Measurements from ENCODE around the gene CLEC4M. TPM values are rescaled to one million over a fixed set of nuclear protein-coding genes. Genes with fewer than 3 reads are reported as not detected.
"Not testable (repeated sequence)": the region's sequence is repeated elsewhere in the genome, so short reads cannot be mapped to it uniquely, and the experiment has no call there.

Gene CLEC4M
- polyA plus RNA-seq, 1 donor = 0.09 TPM

DNA sequence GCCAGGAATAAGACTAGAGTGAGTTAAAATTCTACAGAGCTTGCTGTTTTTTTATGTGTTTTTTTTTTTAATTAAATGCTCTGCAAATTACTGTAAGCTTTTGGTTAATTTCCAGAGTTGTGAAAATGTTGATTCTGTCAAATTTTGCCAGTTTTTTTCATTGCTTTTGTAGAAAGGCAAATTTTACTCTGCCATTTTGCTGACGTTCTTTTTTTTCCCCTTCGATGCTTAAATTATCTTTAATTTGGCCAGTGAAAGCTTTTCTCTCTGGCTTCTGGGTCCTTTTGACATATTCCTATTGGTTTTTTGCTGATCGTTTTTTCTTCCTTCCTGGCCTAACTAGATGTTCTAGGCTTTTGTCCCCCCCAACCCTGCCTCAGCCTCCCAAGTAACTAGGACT, 43.2 kb downstream of the CLEC4M start:
- Histone ChIP-seq H3K4me1 (ENCODE audit: control insufficient read depth, insufficient read depth, low read length) (no peaks in the 10 kb centered on the region), H3K9me3 (ENCODE audit: control insufficient read depth, low read depth, low read length) (peaks cover 4% of the 10 kb centered on the region), H3K27ac (ENCODE audit: low read length) (no peak overlapping the region), H3K4me3 (ENCODE audit: low read length) (no peak overlapping the region), H3K27me3 (ENCODE audit: control insufficient read depth, insufficient read depth, low read length) (peaks cover 3% of the 10 kb centered on the region), H3K36me3 (ENCODE audit: control insufficient read depth, insufficient read depth, low read length) (no peaks in the 10 kb centered on the region)
- DNase-seq = no peak
- WGBS (ENCODE audit: insufficient coverage, low lambda C conversion rate) = 100% methylated on average over 3 of the region's 3 CpGs

DNA sequence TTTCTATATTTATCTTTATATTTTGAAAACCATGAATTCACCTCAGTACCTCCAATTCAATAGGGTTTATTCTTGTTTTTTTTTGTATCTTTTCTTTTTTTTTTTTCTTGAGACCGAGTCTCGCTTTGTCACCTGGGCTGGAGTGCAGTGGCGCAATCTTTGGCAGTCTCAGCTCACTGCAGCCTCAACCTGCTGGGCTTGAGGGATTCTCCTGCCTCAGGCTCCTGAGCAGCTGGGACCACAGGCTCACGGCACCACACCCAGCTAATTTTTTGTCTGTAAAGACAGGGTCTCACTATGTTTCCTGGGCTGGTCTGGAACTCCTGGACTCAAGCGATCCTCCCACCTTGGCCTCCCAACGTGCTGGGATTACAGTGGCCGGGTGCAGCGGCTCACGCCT, 43.8 kb downstream of the CLEC4M start:
- Histone ChIP-seq H3K27ac (ENCODE audit: low read length) (no peak overlapping the region), H3K27me3 (ENCODE audit: control insufficient read depth, insufficient read depth, low read length) (peaks cover 2% of the 10 kb centered on the region), H3K36me3 (ENCODE audit: control insufficient read depth, insufficient read depth, low read length) (no peaks in the 10 kb centered on the region), H3K9me3 (ENCODE audit: control insufficient read depth, low read depth, low read length) (no peaks in the 10 kb centered on the region), H3K4me3 (ENCODE audit: low read length) (no peak overlapping the region), H3K4me1 (ENCODE audit: control insufficient read depth, insufficient read depth, low read length) (no peaks in the 10 kb centered on the region)
- DNase-seq = no peak
- WGBS (ENCODE audit: insufficient coverage, low lambda C conversion rate) = no CpG with 5 or more reads among the region's 9 CpGs

DNA sequence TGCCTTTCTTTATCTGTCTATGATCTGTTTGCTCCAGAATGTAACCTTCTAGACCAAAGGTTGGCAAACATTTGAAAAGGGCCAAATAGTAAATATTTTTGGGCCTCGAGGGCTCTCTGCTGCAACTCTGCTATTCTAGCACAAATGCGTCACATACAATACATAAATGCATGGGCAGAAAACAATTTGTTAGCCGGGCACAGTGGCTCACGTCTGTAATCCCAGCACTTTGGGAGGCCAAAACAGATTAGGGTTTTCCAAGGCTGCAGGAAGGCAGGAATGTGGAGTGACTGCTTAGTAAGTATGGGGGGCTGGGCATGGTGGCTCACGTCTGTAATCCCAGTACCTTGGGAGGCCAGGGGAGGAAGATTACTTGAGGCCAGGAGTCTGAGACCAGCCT, 45.1 kb downstream of the CLEC4M start:
- 40% methylated on average over 3 of the region's 5 CpGs for WGBS (ENCODE audit: insufficient coverage, low lambda C conversion rate)
- Histone ChIP-seq H3K4me3 (ENCODE audit: low read length) (no peak overlapping the region), H3K27ac (ENCODE audit: low read length) (no peak overlapping the region), H3K4me1 (ENCODE audit: control insufficient read depth, insufficient read depth, low read length) (no peaks in the 10 kb centered on the region), H3K36me3 (ENCODE audit: control insufficient read depth, insufficient read depth, low read length) (no peaks in the 10 kb centered on the region), H3K9me3 (ENCODE audit: control insufficient read depth, low read depth, low read length) (no peaks in the 10 kb centered on the region), H3K27me3 (ENCODE audit: control insufficient read depth, insufficient read depth, low read length) (peaks cover 2% of the 10 kb centered on the region)
- no peak for DNase-seq

DNA sequence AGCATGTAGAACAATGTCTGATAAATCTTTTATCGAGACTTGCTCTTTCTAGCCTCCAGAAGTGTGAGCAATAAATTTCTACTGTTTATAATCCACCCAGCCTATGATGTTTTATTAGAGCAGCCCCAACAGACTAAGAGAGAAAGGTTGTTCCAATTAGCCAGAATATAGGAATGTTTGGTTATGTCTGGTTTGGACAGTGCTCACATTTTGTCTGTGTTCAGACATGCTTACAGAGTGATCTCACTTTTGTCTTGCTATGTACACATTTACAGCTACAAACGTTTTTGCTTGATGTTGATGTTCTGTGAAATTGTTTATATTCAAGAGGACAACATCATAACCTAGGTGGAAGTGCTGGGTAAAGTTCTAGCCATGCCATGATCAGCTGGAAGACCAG, 48.9 kb downstream of the CLEC4M start:
- Histone ChIP-seq H3K27ac (ENCODE audit: low read length) (no peak overlapping the region), H3K36me3 (ENCODE audit: control insufficient read depth, insufficient read depth, low read length) (no peaks in the 10 kb centered on the region), H3K4me3 (ENCODE audit: low read length) (no peak overlapping the region), H3K4me1 (ENCODE audit: control insufficient read depth, insufficient read depth, low read length) (no peaks in the 10 kb centered on the region), H3K27me3 (ENCODE audit: control insufficient read depth, insufficient read depth, low read length) (no peaks in the 10 kb centered on the region), H3K9me3 (ENCODE audit: control insufficient read depth, low read depth, low read length) (no peaks in the 10 kb centered on the region)
- no peak for DNase-seq
- WGBS (ENCODE audit: insufficient coverage, low lambda C conversion rate) = no CpG with 5 or more reads among the region's 2 CpGs

DNA sequence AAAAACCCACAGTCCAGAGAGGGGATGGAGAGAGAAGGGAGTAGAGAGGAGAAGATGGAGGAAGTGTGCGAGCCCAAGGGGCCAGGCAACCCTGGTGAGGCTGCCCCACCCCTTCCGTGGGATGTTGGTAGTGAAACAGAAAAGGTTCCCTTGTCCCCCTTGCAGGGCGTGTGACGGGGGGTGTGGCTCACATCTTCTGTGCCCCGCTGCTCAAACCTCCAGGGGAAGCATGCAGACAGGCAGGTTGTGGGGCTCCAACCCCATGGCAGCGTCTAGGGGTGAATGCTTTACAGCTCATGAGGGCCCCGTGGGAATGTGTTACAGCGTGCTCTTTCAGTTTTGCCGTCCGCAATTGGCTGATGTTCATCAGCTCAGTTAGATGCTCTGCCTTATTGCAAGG, 52.3 kb downstream of the CLEC4M start:
- Histone ChIP-seq H3K36me3 (ENCODE audit: control insufficient read depth, insufficient read depth, low read length) (no peaks in the 10 kb centered on the region), H3K4me3 (ENCODE audit: low read length) (no peak overlapping the region), H3K27ac (ENCODE audit: low read length) (no peak overlapping the region), H3K4me1 (ENCODE audit: control insufficient read depth, insufficient read depth, low read length) (no peaks in the 10 kb centered on the region), H3K9me3 (ENCODE audit: control insufficient read depth, low read depth, low read length) (no peaks in the 10 kb centered on the region), H3K27me3 (ENCODE audit: control insufficient read depth, insufficient read depth, low read length) (peaks cover 3% of the 10 kb centered on the region)
- no CpG with 5 or more reads among the region's 10 CpGs for WGBS (ENCODE audit: insufficient coverage, low lambda C conversion rate)
- DNase-seq = no peak

DNA sequence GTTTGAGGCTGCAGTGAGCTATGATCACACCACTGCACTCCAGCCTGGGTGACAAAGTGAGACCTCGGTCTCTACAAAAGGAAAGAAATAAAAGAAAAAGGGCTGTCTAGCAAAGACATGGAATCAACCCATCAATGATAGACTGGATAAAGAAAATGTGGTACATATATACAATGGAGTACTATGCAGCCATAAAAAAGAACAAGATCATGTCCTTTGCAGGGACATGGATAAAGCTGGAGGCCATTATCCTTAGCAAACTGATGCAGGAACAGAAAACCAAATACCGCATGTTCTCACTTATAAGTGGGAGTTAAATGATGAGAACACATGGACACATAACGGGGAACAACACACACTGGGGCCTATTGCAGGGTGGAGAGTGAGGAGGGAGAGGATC, 53.0 kb downstream of the CLEC4M start:
- not testable (repeated sequence) for H3K9me3 ChIP-seq (ENCODE audit: control insufficient read depth, low read depth, low read length); H3K4me1 ChIP-seq (ENCODE audit: control insufficient read depth, insufficient read depth, low read length); DNase-seq; H3K36me3 ChIP-seq (ENCODE audit: control insufficient read depth, insufficient read depth, low read length); H3K4me3 ChIP-seq (ENCODE audit: low read length); H3K27ac ChIP-seq (ENCODE audit: low read length)
- peaks cover 10% of the 10 kb centered on the region for H3K27me3 ChIP-seq (ENCODE audit: control insufficient read depth, insufficient read depth, low read length)
- 100% methylated on average over 1 of the region's 3 CpGs for WGBS (ENCODE audit: insufficient coverage, low lambda C conversion rate)

DNA sequence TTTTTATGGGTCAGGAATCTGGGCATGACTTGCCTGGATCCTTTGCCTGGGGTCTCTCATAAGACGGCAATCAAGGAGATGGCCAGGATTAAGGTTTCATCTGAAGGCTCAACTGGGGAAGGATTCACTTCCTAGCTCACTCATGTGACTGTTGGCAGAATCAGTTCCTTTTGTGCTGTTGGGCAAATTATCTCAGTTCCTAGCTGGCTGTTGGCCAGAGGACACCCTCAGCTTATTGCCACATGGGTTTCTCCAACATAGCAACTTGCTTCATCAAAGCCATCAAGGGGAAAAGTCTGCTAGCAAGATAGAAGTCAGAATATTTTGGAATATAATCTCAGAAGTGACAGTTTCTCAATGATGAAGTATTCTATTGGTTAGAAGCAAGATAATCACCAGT, 54.8 kb downstream of the CLEC4M start:
- no peaks in the 10 kb centered on the region for H3K36me3 ChIP-seq (ENCODE audit: control insufficient read depth, insufficient read depth, low read length)
- no peaks in the 10 kb centered on the region for H3K4me1 ChIP-seq (ENCODE audit: control insufficient read depth, insufficient read depth, low read length)
- DNase-seq = no peak
- H3K9me3 ChIP-seq (ENCODE audit: control insufficient read depth, low read depth, low read length) = no peaks in the 10 kb centered on the region
- WGBS (ENCODE audit: insufficient coverage, low lambda C conversion rate) = no CpG with 5 or more reads among the region's 1 CpG
- H3K4me3 ChIP-seq (ENCODE audit: low read length) = no peak overlapping the region
- H3K27me3 ChIP-seq (ENCODE audit: control insufficient read depth, insufficient read depth, low read length) = peaks cover 10% of the 10 kb centered on the region
- H3K27ac ChIP-seq (ENCODE audit: low read length) = no peak overlapping the region

DNA sequence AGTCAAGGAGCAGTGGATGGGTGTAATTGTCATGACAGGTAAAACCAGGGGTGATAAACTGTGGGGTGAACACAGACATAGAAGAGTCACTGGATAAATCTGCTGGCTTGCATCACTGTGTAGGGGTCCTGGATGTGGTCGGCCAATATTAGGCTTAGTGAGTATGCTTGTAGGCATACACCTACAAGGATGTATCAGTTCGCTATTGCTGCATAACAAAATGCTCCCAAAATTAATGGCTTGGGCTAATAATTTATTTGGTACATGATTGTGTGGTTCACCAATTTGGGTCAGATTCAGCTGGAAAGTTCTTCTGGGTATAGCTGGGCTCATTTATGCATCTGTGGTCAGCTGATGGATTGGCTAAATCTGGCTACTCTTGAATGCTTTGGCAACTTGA, 55.8 kb downstream of the CLEC4M start:
- WGBS (ENCODE audit: insufficient coverage, low lambda C conversion rate) = no CpG with 5 or more reads among the region's 2 CpGs

More for the DNA sequence above, 55.8 kb downstream of the CLEC4M start:
- Histone ChIP-seq H3K36me3 (ENCODE audit: control insufficient read depth, insufficient read depth, low read length) (no peaks in the 10 kb centered on the region), H3K4me1 (ENCODE audit: control insufficient read depth, insufficient read depth, low read length) (no peaks in the 10 kb centered on the region), H3K27ac (ENCODE audit: low read length) (no peak overlapping the region), H3K4me3 (ENCODE audit: low read length) (no peak overlapping the region), H3K27me3 (ENCODE audit: control insufficient read depth, insufficient read depth, low read length) (peaks cover 10% of the 10 kb centered on the region), H3K9me3 (ENCODE audit: control insufficient read depth, low read depth, low read length) (no peaks in the 10 kb centered on the region)
- DNase-seq = no peak

Other genes starting within 250 kb of the CLEC4M start
- 68.0 TPM for gene ZNF358, start 247.1 kb upstream of the CLEC4M start, polyA plus RNA-seq
- gene MCOLN1, start 240.6 kb upstream of the CLEC4M start, polyA plus RNA-seq = 18.1 TPM
- 45.4 TPM for gene PNPLA6, start 227.5 kb upstream of the CLEC4M start, polyA plus RNA-seq
- gene CAMSAP3, start 167.4 kb upstream of the CLEC4M start, polyA plus RNA-seq = 73.9 TPM
- gene XAB2, start 133.7 kb upstream of the CLEC4M start, polyA plus RNA-seq = 29.1 TPM
- gene PET100, start 133.4 kb upstream of the CLEC4M start, polyA plus RNA-seq = 47.5 TPM
- gene PCP2, start 129.5 kb upstream of the CLEC4M start, polyA plus RNA-seq = 1.5 TPM
- gene STXBP2, start 126.1 kb upstream of the CLEC4M start, polyA plus RNA-seq = 146 TPM
- 1.1 TPM for gene RETN, start 94.2 kb upstream of the CLEC4M start, polyA plus RNA-seq
- 0.06 TPM for gene MCEMP1, start 86.2 kb upstream of the CLEC4M start, polyA plus RNA-seq
- 51.2 TPM for gene TRAPPC5, start 82.4 kb upstream of the CLEC4M start, polyA plus RNA-seq
- gene FCER2, start 61.1 kb upstream of the CLEC4M start, polyA plus RNA-seq = 0.28 TPM
- gene CLEC4G, start 31.1 kb upstream of the CLEC4M start, polyA plus RNA-seq = 0.57 TPM
- gene CD209, start 15.7 kb upstream of the CLEC4M start, polyA plus RNA-seq = 14.4 TPM
- 9.3 TPM for gene EVI5L, start 67.0 kb downstream of the CLEC4M start, polyA plus RNA-seq
- gene PRR36, start 111.1 kb downstream of the CLEC4M start, polyA plus RNA-seq = 2.1 TPM
- 0.31 TPM for gene LRRC8E, start 125.3 kb downstream of the CLEC4M start, polyA plus RNA-seq
- 28.5 TPM for gene MAP2K7, start 140.6 kb downstream of the CLEC4M start, polyA plus RNA-seq
- gene TGFBR3L, start 151.6 kb downstream of the CLEC4M start, polyA plus RNA-seq = 1.4 TPM
- gene SNAPC2, start 157.1 kb downstream of the CLEC4M start, polyA plus RNA-seq = 15.7 TPM
- 7.0 TPM for gene CTXN1, start 162.9 kb downstream of the CLEC4M start, polyA plus RNA-seq
- gene TIMM44, start 180.4 kb downstream of the CLEC4M start, polyA plus RNA-seq = 49.1 TPM
- gene ELAVL1, start 242.4 kb downstream of the CLEC4M start, polyA plus RNA-seq = 56.0 TPM

All from large intestine (tissue), 3 donors.